Measurements from ENCODE around the gene GRIN1. TPM values are rescaled to one million over a fixed set of nuclear protein-coding genes. Genes with fewer than 3 reads are reported as not detected.

GRIN1 gene
- total RNA-seq, 6 experiments from 2014 or later: 0.51 to 1.1 (median 0.66) TPM; not detected in 3

GRCh38 chr9:137127301-137128157 lies 11.4 kb upstream of the GRIN1 start:
- H3K4me1 Mint-ChIP-seq (ENCODE audit: low read depth): peaks cover 22% of the 10 kb centered on the region
- DNase-seq: no peak
- peak overlapping the region; percentile 88 for H3K4me3 Mint-ChIP-seq

GRCh38 chr9:137128158-137128861 lies 10.6 kb upstream of the GRIN1 start:
- H3K27ac Mint-ChIP-seq: peak overlapping the region; percentile 65
- H3K9me3 Mint-ChIP-seq: no peaks in the 10 kb centered on the region
- peaks cover 22% of the 10 kb centered on the region for H3K4me1 Mint-ChIP-seq (ENCODE audit: low read depth)
- peak overlapping the region; percentile 88 for H3K4me3 Mint-ChIP-seq
- no peak for TF ChIP-seq CTCF (IDR thresholded peaks at IDR 0.05)
- peaks cover 10% of the 10 kb centered on the region for H3K36me3 Mint-ChIP-seq (ENCODE audit: low read depth)
- no peak for DNase-seq
- H3K27me3 Mint-ChIP-seq (ENCODE audit: insufficient read depth): no peaks in the 10 kb centered on the region; the same call in none of the 2 replicates

More at GRCh38 chr9:137127301-137128157, 11.4 kb upstream of the GRIN1 start:
- Mint-ChIP-seq H3K27me3 (ENCODE audit: insufficient read depth) (no peaks in the 10 kb centered on the region; the same call in none of the 2 replicates), H3K36me3 (ENCODE audit: low read depth) (peaks cover 10% of the 10 kb centered on the region), H3K27ac (peak overlapping the region; percentile 48), H3K9me3 (no peaks in the 10 kb centered on the region)
- no peak for TF ChIP-seq CTCF (IDR thresholded peaks at IDR 0.05)

- no peaks in the 10 kb centered on the region; the same call in none of the 2 replicates for H3K27me3 Mint-ChIP-seq (ENCODE audit: insufficient read depth)
- H3K4me1 Mint-ChIP-seq (ENCODE audit: low read depth): peaks cover 22% of the 10 kb centered on the region
- H3K36me3 Mint-ChIP-seq (ENCODE audit: low read depth): peaks cover 10% of the 10 kb centered on the region
- no peak for DNase-seq
- H3K4me3 Mint-ChIP-seq: peak overlapping the region; percentile 88
- no peaks in the 10 kb centered on the region for H3K9me3 Mint-ChIP-seq
- no peak for TF ChIP-seq CTCF (IDR thresholded peaks at IDR 0.05)
- peak overlapping the region; percentile 65 for H3K27ac Mint-ChIP-seq
Measured at GRCh38 chr9:137128862-137129455, 10.0 kb upstream of the GRIN1 start.

GRCh38 chr9:137129456-137130175 lies 9.3 kb upstream of the GRIN1 start:
- Mint-ChIP-seq H3K4me1 (ENCODE audit: low read depth) (peaks cover 22% of the 10 kb centered on the region), H3K36me3 (ENCODE audit: low read depth) (peaks cover 10% of the 10 kb centered on the region), H3K4me3 (peak overlapping the region; percentile 88), H3K27me3 (ENCODE audit: insufficient read depth) (no peaks in the 10 kb centered on the region; the same call in none of the 2 replicates), H3K27ac (peak overlapping the region; percentile 64), H3K9me3 (no peaks in the 10 kb centered on the region)
- no peak for TF ChIP-seq CTCF (IDR thresholded peaks at IDR 0.05)
- DNase-seq: peak; percentile 85
